ENCODE data around the gene LRP5. TPM values are rescaled to one million over a fixed set of nuclear protein-coding genes. Genes with fewer than 3 reads are reported as not detected.
A peak's percentile ranks its signal among the peaks of the same experiment; 100 is the strongest.
"Not testable (repeated sequence)": the region's sequence is repeated elsewhere in the genome, so short reads cannot be mapped to it uniquely, and the experiment has no call there.

LRP5 gene
- total RNA-seq, 1 donor from 2014 or later = 65.0 TPM

GRCh38 chr11:68341557-68342458 is 29.4 kb downstream of the LRP5 start:
- H3K9me3 Mint-ChIP-seq = no peaks in the 10 kb centered on the region
- no peak for DNase-seq (ENCODE audit: extremely low spot score, unreplicated experiment)
- H3K4me3 Mint-ChIP-seq = peak overlapping the region; percentile 72
- peak overlapping the region; percentile 91 for H3K27ac Mint-ChIP-seq
- H3K36me3 Mint-ChIP-seq = peaks cover 15% of the 10 kb centered on the region
- peak; percentile 17 for TF ChIP-seq CTCF (conservative IDR thresholded peaks at IDR 0.05)
- no peaks in the 10 kb centered on the region for H3K27me3 Mint-ChIP-seq
- peaks cover 59% of the 10 kb centered on the region for H3K4me1 Mint-ChIP-seq (ENCODE audit: unreplicated experiment)

DNA sequence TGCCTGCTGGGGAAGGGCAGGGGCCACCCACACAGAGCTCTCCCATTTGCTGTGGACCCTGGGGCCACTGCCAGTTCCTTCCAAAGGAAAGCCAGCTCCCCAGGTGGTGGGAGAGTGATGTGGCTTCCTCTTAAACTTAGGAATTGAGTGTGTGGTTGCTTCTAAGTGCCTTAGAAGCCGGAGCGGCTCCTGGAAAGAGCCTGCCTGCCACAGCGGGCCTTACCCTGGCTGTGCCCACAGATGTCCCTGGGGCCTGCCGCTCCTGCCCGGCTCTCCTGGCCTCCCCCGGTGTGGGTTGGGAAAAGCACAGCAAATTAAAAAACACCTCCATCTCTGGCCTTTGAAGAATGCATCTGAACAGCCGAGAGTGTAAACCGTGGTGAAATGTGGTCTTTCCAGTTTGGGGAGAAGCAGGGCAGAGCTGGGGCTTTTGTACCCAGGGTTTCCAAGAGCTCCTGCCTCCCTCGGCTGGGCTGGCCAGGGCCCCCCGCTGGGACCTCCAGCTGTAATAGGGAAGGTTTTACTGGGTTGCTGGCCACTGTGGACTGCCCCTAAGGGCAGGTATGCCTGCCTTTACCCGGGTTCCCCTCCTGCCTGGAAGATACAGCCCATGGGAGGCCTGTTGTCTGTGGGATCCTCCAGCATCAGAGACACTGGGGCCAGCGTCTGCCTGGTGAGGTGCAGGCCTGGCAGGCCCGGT is 30.2 kb downstream of the LRP5 start:
- Mint-ChIP-seq H3K4me1 (ENCODE audit: unreplicated experiment) (peaks cover 56% of the 10 kb centered on the region), H3K27ac (peak overlapping the region; percentile 91), H3K4me3 (peak overlapping the region; percentile 72), H3K36me3 (peaks cover 15% of the 10 kb centered on the region), H3K9me3 (no peaks in the 10 kb centered on the region), H3K27me3 (no peaks in the 10 kb centered on the region)
- no peak for DNase-seq (ENCODE audit: extremely low spot score, unreplicated experiment)
- TF ChIP-seq CTCF (conservative IDR thresholded peaks at IDR 0.05) = no peak

- H3K9me3 Mint-ChIP-seq = no peaks in the 10 kb centered on the region
- H3K4me3 Mint-ChIP-seq = no peak overlapping the region
- peaks cover 8% of the 10 kb centered on the region for H3K36me3 Mint-ChIP-seq
- H3K27me3 Mint-ChIP-seq = no peaks in the 10 kb centered on the region
- DNase-seq (ENCODE audit: extremely low spot score, unreplicated experiment) = no peak
- H3K27ac Mint-ChIP-seq = peak overlapping the region; percentile 83
- TF ChIP-seq CTCF (conservative IDR thresholded peaks at IDR 0.05) = no peak
- H3K4me1 Mint-ChIP-seq (ENCODE audit: unreplicated experiment) = peaks cover 45% of the 10 kb centered on the region
Measured at GRCh38 chr11:68343761-68344256, 31.4 kb downstream of the LRP5 start.

DNA sequence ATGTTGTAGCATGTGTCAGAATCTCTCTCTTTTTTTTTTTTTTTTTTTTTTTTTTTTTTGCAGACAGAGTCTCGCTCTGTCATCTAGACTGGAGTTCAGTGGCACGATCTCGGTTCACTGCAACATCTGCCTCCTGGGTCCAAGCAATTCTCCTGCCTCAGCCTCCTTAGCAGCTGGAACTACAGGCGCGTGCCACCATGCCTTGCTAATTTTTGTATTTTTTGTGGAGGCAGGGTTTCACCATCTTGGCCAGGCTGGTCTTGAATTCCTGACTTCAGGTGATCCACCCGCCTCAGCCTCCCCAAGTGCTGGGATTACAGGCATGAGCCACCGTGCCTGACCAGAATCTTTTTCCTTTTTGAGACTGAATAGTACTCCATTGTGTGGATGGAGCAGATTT is 32.4 kb downstream of the LRP5 start:
- H3K27ac Mint-ChIP-seq = peak overlapping the region; percentile 83
- H3K9me3 Mint-ChIP-seq; H3K27me3 Mint-ChIP-seq; H3K4me3 Mint-ChIP-seq; H3K36me3 Mint-ChIP-seq; DNase-seq (ENCODE audit: extremely low spot score, unreplicated experiment): not testable (repeated sequence)
- H3K4me1 Mint-ChIP-seq (ENCODE audit: unreplicated experiment) = peaks cover 41% of the 10 kb centered on the region

DNA sequence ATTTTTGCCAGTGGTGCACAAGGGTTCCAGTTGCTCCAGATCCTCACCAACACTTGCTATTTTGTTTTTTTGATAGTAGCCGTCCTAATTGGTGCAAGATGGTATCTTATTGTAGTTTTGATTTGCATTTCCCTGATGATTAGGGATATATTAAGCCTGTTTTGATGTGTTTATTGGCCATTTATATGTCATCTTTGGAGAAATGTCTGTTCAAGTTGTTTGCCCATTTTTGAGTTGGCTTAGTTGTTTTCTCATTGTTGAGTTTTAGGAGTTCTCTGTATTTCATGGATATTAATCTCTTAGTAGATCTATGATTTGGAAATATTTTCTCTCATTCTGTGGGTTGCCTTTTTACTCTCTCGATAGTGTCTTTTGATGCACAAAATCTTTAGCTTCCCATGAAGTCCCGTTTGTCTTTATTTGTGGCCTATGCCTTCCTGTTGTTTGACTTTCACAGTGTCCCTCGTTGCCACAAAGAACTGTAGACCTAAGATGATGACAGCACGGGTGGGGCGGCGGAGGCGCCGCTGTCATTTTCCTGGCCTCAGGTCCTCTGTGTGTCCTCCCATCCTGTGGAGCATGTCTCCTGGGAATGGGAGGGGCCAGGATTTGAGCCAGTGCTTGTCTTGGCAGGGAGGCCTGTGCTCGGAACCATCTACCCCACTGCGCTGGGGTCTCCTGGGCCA is 33.5 kb downstream of the LRP5 start:
- peak overlapping the region; percentile 14 for H3K4me3 Mint-ChIP-seq
- peak overlapping the region; percentile 75 for H3K27ac Mint-ChIP-seq
- no peaks in the 10 kb centered on the region for H3K9me3 Mint-ChIP-seq
- TF ChIP-seq CTCF (conservative IDR thresholded peaks at IDR 0.05) = no peak
- H3K36me3 Mint-ChIP-seq = peaks cover 13% of the 10 kb centered on the region
- no peaks in the 10 kb centered on the region for H3K27me3 Mint-ChIP-seq
- peaks cover 41% of the 10 kb centered on the region for H3K4me1 Mint-ChIP-seq (ENCODE audit: unreplicated experiment)
- no peak for DNase-seq (ENCODE audit: extremely low spot score, unreplicated experiment)

All from type B pancreatic cell (in vitro differentiated cells).